ENCODE measurements around the gene TSPAN5.

The TSPAN5 gene

GRCh38 chr4:98642991-98643426 is 15.4 kb downstream of the TSPAN5 start:
- DNase-seq = no peak

DNA sequence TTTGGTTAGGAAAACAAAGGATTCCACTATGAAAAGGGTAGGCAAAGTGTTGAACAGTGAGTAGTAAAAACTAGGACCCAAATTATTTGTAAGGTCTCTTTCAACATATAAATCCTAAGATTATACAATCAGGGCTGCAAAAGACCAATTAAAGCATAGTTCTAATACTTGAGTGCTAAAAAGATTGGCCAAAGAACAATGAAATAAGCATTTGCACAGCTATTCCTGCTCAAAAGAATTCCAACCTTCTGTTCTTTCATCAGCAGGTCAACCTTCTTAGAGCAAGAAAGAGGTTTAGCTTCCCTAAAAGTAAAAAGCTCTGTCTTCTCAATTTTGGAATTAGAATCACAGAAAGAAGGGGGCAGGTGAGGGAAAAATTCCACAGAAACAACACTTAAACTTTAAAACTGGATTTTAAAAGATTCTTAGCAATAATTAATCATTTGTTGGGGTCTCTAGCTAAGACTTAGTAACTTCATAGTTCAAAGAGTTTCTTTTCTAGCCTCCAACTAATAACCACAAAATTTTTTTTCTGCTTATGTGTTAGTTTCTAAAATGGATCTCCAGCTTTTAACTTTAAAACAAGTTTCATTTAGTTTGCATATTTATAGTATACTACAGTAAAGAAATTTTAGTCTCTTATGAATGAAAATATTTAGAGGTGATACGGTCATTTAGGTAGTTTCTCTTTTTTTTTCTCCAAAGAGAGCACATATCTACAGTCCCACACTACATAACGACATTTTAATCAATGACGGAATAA is 16.3 kb downstream of the TSPAN5 start:
- no peak for DNase-seq

GRCh38 chr4:98641376-98641775 is 17.0 kb downstream of the TSPAN5 start:
- DNase-seq = no peak

- DNase-seq = no peak
Measured at GRCh38 chr4:98639523-98639922, 18.9 kb downstream of the TSPAN5 start.

- no peak for DNase-seq
Measured at GRCh38 chr4:98639108-98639507, 19.3 kb downstream of the TSPAN5 start.

- no peak for DNase-seq
Measured at GRCh38 chr4:98638661-98639060, 19.8 kb downstream of the TSPAN5 start.

GRCh38 chr4:98634061-98634460 is 24.4 kb downstream of the TSPAN5 start:
- DNase-seq = no peak

DNA sequence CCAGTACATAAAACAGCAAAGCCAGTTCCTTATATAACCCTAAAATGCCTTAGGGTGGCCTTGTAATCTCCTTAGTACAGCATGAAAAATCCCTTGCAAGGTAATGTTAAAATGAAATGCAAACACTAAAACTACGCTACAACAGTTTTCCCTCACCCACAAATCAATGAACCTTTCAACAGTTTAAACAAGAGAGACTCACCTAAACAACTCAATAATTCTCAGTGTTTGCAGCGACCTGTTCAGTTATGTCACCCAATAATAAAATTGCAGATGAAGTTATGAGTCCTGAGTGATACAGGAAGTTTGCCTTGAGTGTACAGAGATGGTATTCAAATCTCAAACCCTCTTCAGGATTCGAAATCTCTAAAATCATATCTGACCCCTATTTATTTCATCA is 25.3 kb downstream of the TSPAN5 start:
- DNase-seq = no peak

DNA sequence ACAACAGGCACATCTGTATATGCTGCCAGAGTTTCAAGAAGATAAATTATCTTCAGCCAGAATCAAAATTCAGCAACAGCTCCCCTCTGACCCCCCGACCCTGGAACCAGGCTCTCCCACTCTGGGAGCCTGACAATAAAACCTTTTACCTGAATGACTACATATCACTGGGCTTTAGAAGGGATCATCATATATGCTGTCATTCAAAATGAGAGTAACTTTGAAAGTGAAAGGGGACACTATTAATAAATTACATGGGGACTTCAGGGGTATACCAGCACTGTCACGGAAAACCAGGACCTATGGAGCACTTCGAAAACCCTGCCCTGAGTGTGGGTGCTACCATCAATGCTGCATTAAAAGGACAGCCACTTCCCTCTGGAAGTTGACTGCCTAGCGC is 26.2 kb downstream of the TSPAN5 start:
- no peak for DNase-seq

- DNase-seq = no peak
Measured at GRCh38 chr4:98631506-98631905, 26.9 kb downstream of the TSPAN5 start.

DNA sequence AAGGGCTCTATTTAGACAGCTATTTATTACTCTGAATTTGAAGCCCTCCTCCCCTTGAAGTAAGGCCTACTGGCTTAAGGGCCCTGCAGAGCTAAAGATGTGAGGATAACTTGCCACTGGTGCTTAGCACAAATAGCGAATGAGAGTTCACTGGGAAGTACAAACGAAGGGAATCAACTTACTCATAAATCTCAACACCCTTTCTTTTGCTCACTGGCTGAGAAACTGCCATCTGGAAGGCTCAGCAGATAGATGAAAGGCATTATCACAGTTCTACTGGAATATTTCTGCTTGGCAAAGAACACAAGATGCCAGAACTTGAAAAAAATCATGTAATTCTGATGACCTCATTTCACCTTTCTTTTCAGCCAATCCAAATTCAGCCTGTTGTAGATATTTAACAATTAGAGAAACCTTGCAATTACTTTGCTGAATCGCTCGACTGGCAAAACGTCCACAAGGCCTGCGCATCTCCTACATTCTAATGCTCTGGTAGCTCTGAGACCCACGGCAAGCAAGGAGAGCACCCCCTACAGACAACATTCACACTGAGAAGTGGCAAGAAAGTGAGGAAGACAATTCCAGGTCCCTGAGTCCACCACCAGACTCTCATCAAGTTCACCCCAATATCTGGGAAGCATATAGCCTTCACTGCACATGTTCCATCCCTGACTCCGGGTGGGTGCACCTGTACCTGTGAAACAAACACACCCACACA is 27.5 kb downstream of the TSPAN5 start:
- no peak for DNase-seq

DNA sequence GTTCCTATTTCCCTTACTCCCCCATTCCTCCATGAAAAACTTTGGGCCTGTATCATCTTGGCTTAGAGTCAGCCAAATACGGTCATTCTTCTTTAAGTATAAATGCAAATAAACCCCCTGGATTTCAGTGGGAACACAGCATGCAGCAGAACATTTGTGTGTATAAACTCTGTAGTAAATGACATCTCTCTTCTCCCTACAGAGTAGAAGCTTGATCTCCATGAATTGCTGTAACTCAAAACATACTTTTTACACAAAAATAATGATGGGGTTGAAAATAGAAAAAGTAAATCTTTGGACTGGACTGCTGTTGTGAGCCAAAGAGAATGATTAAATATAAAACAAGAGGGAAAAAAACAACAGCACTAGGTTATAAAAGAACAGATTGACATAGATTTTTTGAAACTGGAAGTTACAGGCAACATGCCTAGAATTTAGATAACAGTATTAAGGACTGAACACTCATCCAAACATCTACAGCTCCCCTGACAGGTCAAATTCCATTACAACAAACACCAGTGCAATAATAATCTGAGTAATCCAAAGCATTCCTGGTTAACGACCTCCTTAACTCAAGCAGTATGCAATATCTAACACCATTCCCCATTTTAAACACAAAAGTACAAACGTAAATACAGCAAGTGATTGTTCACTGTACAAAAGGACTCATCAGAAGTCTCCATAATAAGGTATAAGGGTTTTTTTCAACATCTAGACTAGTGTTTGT is 30.7 kb downstream of the TSPAN5 start:
- DNase-seq = no peak

- DNase-seq = no peak
Measured at GRCh38 chr4:98626350-98626749, 32.1 kb downstream of the TSPAN5 start.

- no peak for DNase-seq
Measured at GRCh38 chr4:98625920-98626319, 32.5 kb downstream of the TSPAN5 start.

DNA sequence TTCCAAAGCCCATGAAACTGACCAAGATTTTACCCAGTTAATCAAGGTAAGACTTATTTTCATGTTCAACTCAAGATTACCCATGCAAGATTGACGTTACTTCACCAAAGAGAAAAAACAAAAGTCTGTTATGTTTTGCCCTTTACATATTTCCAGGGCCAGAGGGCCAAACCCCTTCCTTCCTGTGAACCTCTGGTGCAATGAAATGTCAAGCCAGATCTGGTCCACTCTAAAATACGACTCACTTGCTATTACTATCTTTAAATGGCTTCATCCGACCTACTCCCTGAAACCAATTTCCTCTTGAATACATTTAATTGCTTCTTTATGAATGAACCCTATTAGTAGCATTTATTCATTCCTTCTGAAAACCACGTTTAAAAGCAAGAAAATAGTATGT is 33.0 kb downstream of the TSPAN5 start:
- DNase-seq = no peak

GRCh38 chr4:98624642-98625041 is 33.8 kb downstream of the TSPAN5 start:
- no peak for DNase-seq

DNA sequence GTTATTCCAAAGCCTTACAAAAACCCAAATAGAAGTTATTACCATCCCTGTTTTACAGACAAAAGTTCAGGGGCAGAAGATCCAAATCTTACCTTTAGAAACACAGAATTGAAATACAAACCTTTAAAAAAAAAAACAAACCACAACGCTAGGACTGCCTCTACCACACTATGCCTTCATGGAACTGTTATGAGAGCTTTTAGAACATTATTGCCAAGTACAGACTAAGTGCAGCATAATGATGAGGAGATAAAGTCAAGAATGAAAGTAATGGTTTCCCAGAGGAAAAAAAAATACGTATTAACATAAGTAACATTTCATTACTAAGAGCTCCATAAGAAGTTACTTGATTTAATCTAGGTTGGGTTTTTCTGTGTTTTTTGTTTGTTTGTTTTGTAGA is 34.3 kb downstream of the TSPAN5 start:
- no peak for DNase-seq

DNA sequence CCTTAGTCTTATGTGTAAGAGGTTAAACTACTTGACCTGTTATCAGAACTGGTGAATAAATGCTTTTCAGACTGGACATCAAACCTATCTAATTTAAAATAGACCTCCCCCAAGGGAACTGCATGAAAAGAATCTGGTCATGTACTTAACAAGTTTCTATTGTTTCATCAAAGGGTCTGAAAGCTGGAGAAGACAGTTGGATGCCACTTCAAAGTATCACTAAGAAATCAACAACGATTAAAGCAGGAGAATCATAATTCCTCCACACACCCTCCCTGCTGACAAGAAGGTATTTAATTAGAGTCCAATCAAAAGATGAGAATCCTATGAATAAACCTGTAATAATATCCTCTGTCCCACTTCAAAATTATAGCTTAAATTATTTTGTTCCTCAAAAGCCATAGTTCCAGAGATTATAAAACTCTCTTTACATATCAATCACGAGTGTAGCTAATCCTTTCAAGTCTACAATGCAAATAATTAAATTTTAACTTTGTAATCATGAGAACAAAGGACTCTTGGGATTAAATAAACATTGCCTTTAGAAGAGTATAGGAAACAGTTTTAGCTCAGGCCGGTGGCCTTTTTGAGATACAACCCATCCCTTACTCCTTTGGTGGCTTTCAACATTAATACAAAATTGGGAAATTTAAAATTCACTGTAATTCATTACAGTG is 35.1 kb downstream of the TSPAN5 start:
- no peak for DNase-seq

- no peak for DNase-seq
Measured at GRCh38 chr4:98620087-98620784, 38.2 kb downstream of the TSPAN5 start.

DNA sequence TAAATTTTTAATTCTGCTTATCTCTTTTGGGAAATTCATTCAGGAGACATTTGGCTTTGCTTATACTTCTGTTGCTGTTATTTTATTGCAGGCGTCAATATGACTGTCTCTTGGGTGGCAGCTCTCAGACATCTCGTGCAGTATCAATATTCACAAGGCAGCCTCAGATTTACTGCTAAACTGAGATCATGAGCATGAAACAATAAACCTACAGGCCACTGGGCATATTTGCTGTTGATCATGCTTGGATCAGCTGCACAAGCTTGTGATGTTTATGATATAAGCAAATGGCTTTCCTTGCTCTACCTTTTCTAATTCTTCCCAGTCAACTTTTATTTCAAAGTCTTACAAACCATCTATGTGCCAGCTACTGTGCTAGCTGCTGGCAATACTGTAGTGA is 39.2 kb downstream of the TSPAN5 start:
- DNase-seq = no peak

DNA sequence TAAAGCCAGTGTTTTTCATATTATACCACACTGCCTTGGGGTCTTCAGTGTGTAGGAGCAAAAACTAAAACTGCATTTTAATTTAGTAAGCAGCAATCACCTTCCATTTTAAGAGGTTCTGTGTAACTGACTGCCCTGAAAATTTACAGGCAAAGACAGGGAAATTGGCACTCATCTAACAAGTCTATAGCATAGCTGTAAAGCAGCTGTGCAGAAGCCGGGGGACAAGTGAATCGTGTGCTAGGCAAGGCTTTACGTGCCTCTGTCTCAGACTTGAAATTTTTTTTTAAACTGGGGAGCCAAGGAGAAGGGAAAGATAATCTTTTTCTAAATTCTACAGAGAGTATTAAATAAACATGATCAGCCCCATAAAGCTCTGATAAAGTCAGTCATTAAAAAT is 39.7 kb downstream of the TSPAN5 start:
- no peak for DNase-seq

DNA sequence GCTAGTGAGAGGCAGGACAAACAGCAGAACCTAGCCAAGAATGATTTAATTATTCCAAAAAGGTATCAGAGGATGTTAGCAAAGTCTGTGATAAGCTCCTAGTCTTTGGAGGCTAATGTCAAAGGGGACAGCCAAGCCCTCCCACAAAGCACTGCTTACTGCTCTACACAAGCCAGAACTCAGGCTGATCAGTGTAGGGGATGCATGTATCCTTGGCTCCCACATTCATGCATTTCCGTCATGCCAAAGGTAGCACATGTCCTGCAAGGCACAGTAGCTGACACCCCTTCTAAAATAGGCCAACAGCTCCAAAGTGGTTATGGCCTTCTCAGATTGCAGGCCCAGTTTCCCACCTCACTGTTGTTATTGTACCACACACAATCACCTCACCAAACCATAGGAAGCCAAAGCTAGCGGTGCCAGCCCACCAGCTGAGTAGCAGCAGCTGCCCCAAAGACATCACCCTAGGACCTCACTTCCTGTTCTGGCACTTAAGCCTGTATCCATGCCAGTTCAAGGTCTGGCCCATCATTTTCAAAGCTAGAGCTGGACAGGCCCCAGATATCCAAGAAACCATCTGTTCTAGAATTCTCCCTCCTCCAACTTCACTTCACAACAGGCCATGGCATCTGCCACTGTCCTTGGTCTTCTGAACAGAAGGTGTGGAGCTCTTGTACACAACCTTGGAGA is 40.9 kb downstream of the TSPAN5 start:
- no peak for DNase-seq
